Activated T-cell treated with anti-CD3 and anti-CD28 coated beads, Interleukin-2, amount 50 U/mL, for 1 hour (primary cell): ENCODE results near the gene DPY19L3.

Experiments used
- DNase-seq: peaks from one replicate; pipeline ENCODE4 v3.0.0-alpha.2; 2020

The DPY19L3 gene

GRCh38 chr19:32526895-32527294 lies 121.3 kb downstream of the DPY19L3 start:
- no peak for DNase-seq

DNA sequence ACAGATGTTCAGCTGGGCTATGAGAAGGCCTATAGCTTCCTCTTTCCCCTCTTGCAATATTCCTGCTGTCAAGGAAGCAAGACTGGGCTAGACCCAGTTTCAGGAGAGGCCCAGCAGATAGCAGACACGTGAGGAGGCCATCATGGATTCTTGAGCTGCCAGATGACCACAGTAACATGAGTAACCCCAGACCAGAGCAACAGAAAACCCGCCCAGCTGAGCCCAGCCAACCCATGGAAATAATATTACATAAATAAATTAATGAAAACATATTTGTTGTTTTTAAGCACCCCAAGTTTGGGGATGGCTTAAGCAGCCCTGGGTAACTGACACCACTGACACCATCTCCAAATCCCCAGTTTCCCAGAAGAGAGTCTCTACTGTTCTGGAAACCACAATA lies 125.2 kb downstream of the DPY19L3 start:
- no peak for DNase-seq

DNA sequence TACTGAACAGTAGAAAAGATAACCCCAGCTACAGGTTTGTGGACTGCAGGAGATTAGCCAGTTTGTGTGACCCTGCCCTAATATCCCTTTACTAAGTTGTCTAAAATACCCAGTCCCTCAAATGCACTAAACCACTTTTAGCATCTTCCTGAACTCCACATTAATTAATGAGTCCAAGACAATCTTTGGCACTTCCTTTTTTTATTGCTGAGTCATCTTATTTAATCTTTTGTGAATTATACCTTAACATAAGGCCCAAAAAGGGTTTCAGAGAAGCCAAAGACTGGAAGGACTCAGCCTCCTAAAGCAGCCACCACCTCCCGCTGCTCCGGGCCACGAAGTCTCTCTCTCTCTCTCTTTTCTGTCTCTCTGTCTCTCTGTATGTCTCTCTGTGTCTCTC lies 126.7 kb downstream of the DPY19L3 start:
- DNase-seq = no peak
